ENCODE results near the gene IFNL3. TPM values are rescaled to one million over a fixed set of nuclear protein-coding genes. Genes with fewer than 3 reads are reported as not detected.

IFNL3 gene
- total and polyA plus RNA-seq, 10 donors = not detected

GRCh38 chr19:39196860-39197562 is 47.8 kb downstream of the IFNL3 start, which contains the start of gene NCCRP1:
Gene NCCRP1, plus strand, starts transcription at chr19:39196964. Its CDS starts 19 bp downstream, at chr19:39196983.
- DNase-seq = no peak
- peak within 1 kb of the TSS in 3 of 8 donors; percentile 2 to 50 (median 10) for H3K4me3 ChIP-seq
- no peaks in the 10 kb centered on the region for H3K36me3 ChIP-seq
- peaks cover 4 to 28% (median 11%) of the 10 kb centered on the region in 6 donors for H3K4me1 ChIP-seq
- intact Hi-C loops (cut with DNase I; ENCODE audit: low total_unique reads) = no loop called here
- TF ChIP-seq POLR2AphosphoS5 (IDR thresholded peaks at IDR 0.05) (no peak), POLR2A (IDR thresholded peaks at IDR 0.05) (no peak), CTCF (IDR thresholded peaks at IDR 0.05 in 8 of 11, conservative IDR thresholded peaks at IDR 0.05 in 3 of 11) (no peak)
- 1 to 4% (median 2%) methylated on average over 23 to 51 of the region's 51 CpGs for WGBS, 5 donors
- H3K27me3 ChIP-seq (replicated peaks in 1 of 7) = peaks cover 0 to 87% (median 57%) of the 10 kb centered on the region in 7 donors
- H3K27ac ChIP-seq = no peak within 1 kb of the TSS
- no peaks in the 10 kb centered on the region for H3K9me3 ChIP-seq

- 18 to 27% (median 22%) methylated on average over 3 to 7 of the region's 7 CpGs for whole genome bisulfite sequencing, 5 donors
- DNase-seq = no peak
- peaks cover 0 to 80% (median 50%) of the 10 kb centered on the region in 7 donors for H3K27me3 ChIP-seq (replicated peaks in 1 of 7)
- intact Hi-C loops (cut with DNase I; ENCODE audit: low total_unique reads) = no loop called here
- H3K4me3 ChIP-seq = no peak overlapping the region
- no peak overlapping the region for H3K27ac ChIP-seq
- TF ChIP-seq POLR2A (IDR thresholded peaks at IDR 0.05) = no peak
- no peak for TF ChIP-seq CTCF (IDR thresholded peaks at IDR 0.05 in 8 of 11, conservative IDR thresholded peaks at IDR 0.05 in 3 of 11)
- no peak for TF ChIP-seq POLR2AphosphoS5 (IDR thresholded peaks at IDR 0.05)
- no peaks in the 10 kb centered on the region for H3K9me3 ChIP-seq
- no peaks in the 10 kb centered on the region for H3K36me3 ChIP-seq
- peaks cover 4 to 28% (median 11%) of the 10 kb centered on the region in 6 donors for H3K4me1 ChIP-seq
Observed at GRCh38 chr19:39196320-39196719, 48.5 kb downstream of the IFNL3 start.

GRCh38 chr19:39195755-39196154 is 49.1 kb downstream of the IFNL3 start:
- H3K36me3 ChIP-seq = no peaks in the 10 kb centered on the region
- intact Hi-C loops (cut with DNase I; ENCODE audit: low total_unique reads) = no loop called here
- WGBS, 5 donors = 37 to 50% (median 40%) methylated on average over 9 of the region's 9 CpGs
- no peak for TF ChIP-seq POLR2AphosphoS5 (IDR thresholded peaks at IDR 0.05)
- TF ChIP-seq POLR2A (IDR thresholded peaks at IDR 0.05) = no peak
- TF ChIP-seq CTCF (IDR thresholded peaks at IDR 0.05 in 8 of 11, conservative IDR thresholded peaks at IDR 0.05 in 3 of 11) = no peak
- peaks cover 0 to 74% (median 49%) of the 10 kb centered on the region in 7 donors for H3K27me3 ChIP-seq (replicated peaks in 1 of 7)
- H3K4me1 ChIP-seq = peaks cover 4 to 28% (median 11%) of the 10 kb centered on the region in 6 donors
- no peak for DNase-seq
- H3K4me3 ChIP-seq = no peak overlapping the region
- no peaks in the 10 kb centered on the region for H3K9me3 ChIP-seq
- no peak overlapping the region for H3K27ac ChIP-seq

- WGBS, 5 donors = 46 to 55% (median 50%) methylated on average over 9 of the region's 9 CpGs
- Histone ChIP-seq H3K4me1 (peaks cover 4 to 28% (median 11%) of the 10 kb centered on the region in 6 donors), H3K36me3 (no peaks in the 10 kb centered on the region), H3K27ac (no peak overlapping the region), H3K4me3 (no peak overlapping the region), H3K27me3 (replicated peaks in 1 of 7) (peaks cover 0 to 67% (median 45%) of the 10 kb centered on the region in 7 donors), H3K9me3 (no peaks in the 10 kb centered on the region)
- TF ChIP-seq POLR2A (IDR thresholded peaks at IDR 0.05) (no peak), POLR2AphosphoS5 (IDR thresholded peaks at IDR 0.05) (no peak), CTCF (IDR thresholded peaks at IDR 0.05 in 8 of 11, conservative IDR thresholded peaks at IDR 0.05 in 3 of 11) (no peak)
- intact Hi-C loops (cut with DNase I; ENCODE audit: low total_unique reads) = no loop called here
- DNase-seq = no peak
Observed at GRCh38 chr19:39194832-39195542, 49.8 kb downstream of the IFNL3 start.
